ENCODE results near the gene PHACTR1.

GRCh38 chr6:13044896-13045295 is 328.3 kb downstream of the PHACTR1 start:
- TF ChIP-seq CTCF (IDR thresholded peaks at IDR 0.05) (no peak), POLR2AphosphoS5 (IDR thresholded peaks at IDR 0.05; ENCODE audit: low read depth, low read length) (no peak), SIN3A (IDR thresholded peaks at IDR 0.05; ENCODE audit: borderline replicate concordance, insufficient read depth, low read depth, low read length) (no peak), REST (IDR thresholded peaks at IDR 0.05; ENCODE audit: insufficient read depth in 1 of 2, low read depth in 2 of 2, low read length in 1 of 2) (no peak), TCF7L2 (IDR thresholded peaks at IDR 0.05; ENCODE audit: low read depth, low read length) (no peak)
